GM23248 (cell line): ENCODE data around the gene SLC25A1. TPM values are rescaled to one million over a fixed set of nuclear protein-coding genes. Genes with fewer than 3 reads are reported as not detected.
"Not testable (repeated sequence)": the region's sequence is repeated elsewhere in the genome, so short reads cannot be mapped to it uniquely, and the experiment has no call there.

Source experiments
- DNase-seq: peaks from one replicate; pipeline ENCODE4 v3.0.0-alpha.2; 2015
- H2AFZ ChIP-seq: fragments of 200-600 bp; sonication (generic); 2 replicates; pipeline ENCODE4 v1.6.1; 2016; ENCODE audit warnings: antibody characterized with exemption
- H3F3A ChIP-seq: fragments of 200-600 bp; sonication (generic); 2 replicates; pipeline ENCODE4 v1.6.1; 2016; ENCODE audit warnings: mild to moderate bottlenecking, antibody characterized with exemption, mixed run types; ENCODE audit not compliant: insufficient read depth
- H3K27ac ChIP-seq: fragments of 200-600 bp; sonication (generic); 2 replicates; pipeline ENCODE4 v1.5.1; 2016; ENCODE audit warnings: mild to moderate bottlenecking
- H3K27me3 ChIP-seq: fragments of 200-600 bp; sonication (generic); replicated peaks from 2 replicates; pipeline ENCODE4 v1.6.1; 2016; ENCODE audit warnings: mild to moderate bottlenecking; ENCODE audit not compliant: insufficient read depth
- H3K36me3 ChIP-seq: fragments of 200-600 bp; sonication (generic); 2 replicates; pipeline ENCODE4 v1.6.1; 2016; ENCODE audit warnings: low read depth, mild to moderate bottlenecking
- H3K4me1 ChIP-seq: fragments of 200-600 bp; sonication (generic); 2 replicates; pipeline ENCODE4 v1.6.1; 2016; ENCODE audit warnings: mild to moderate bottlenecking; ENCODE audit not compliant: insufficient read depth
- H3K4me2 ChIP-seq: fragments of 200-600 bp; sonication (generic); one replicate; pipeline ENCODE4 v1.6.1; 2016; ENCODE audit warnings: mild to moderate bottlenecking; ENCODE audit not compliant: unreplicated experiment
- H3K4me3 ChIP-seq: fragments of 200-600 bp; sonication (generic); 2 replicates; pipeline ENCODE4 v1.5.1; 2016; ENCODE audit warnings: mild to moderate bottlenecking
- H3K79me2 ChIP-seq: fragments of 200-600 bp; sonication (generic); 2 replicates; pipeline ENCODE4 v1.6.1; 2016; ENCODE audit warnings: mild to moderate bottlenecking; ENCODE audit not compliant: insufficient read depth
- H3K9ac ChIP-seq: fragments of 200-600 bp; sonication (generic); 2 replicates; pipeline ENCODE4 v1.6.1; 2016; ENCODE audit warnings: mild to moderate bottlenecking
- H3K9me2 ChIP-seq: fragments of 200-600 bp; sonication (generic); 2 replicates; pipeline ENCODE4 v1.6.1; 2016; ENCODE audit warnings: mixed run types, mild to moderate bottlenecking, moderate library complexity; ENCODE audit not compliant: insufficient read depth
- H3K9me3 ChIP-seq: fragments of 200-600 bp; sonication (generic); one replicate; pipeline ENCODE4 v1.6.1; 2017; ENCODE audit warnings: low read depth
- H4K20me1 ChIP-seq: fragments of 200-600 bp; sonication (generic); 2 replicates; pipeline ENCODE4 v1.6.0; 2016; ENCODE audit not compliant: insufficient read depth
- EZH2 ChIP-seq: fragments of 200-600 bp; sonication (generic); IDR thresholded peaks from 2 replicates; pipeline ENCODE4 v1.6.1; 2018; ENCODE audit warnings: antibody characterized with exemption, mild to moderate bottlenecking; ENCODE audit not compliant: insufficient read depth, poor library complexity, severe bottlenecking
- EZH2phosphoT487 ChIP-seq: fragments of 200-600 bp; sonication (generic); IDR thresholded peaks from 2 replicates; pipeline ENCODE4 v1.6.1; 2018; ENCODE audit warnings: antibody characterized with exemption, moderate library complexity, mild to moderate bottlenecking, low read depth; ENCODE audit not compliant: insufficient read depth
- WGBS, 2 experiments: methylation state at CpG; one replicate each; pipeline ENCODE4 v1.1.6; 2015 to 2017; ENCODE audit warnings: low lambda C conversion rate in 2 of 2, low coverage in 1 of 2; ENCODE audit errors: missing lambda C conversion rate in 2 of 2; 5-methylcytosine and 5-hydroxymethylcytosine counted together
- in situ Hi-C: fragments of 300-500 bp; cut with MboI; formaldehyde crosslinking; loops from 2 replicates; pipeline ENCODE4 v1.15.0; 2020
- polyA plus RNA-seq: library from polyadenylated mRNA; unstranded; fragments of >200 nt; fragmentation: Nextera tagmentation; extraction: Ambion mirVana; gene quantifications from 2 replicates; pipeline ENCODE4 v1.2.1, GENCODE V29; 2016
- total RNA-seq: library from RNA; depleted of rRNA; stranded (reverse); fragments of >200 nt; shearing (Covaris generic); gene quantifications from 2 replicates; pipeline ENCODE4 v1.2.3, GENCODE V29; 2014

SLC25A1 gene
- total and polyA plus RNA-seq, 2 experiments from 2014 or later = 99.5 to 113 TPM

- Histone ChIP-seq H4K20me1 (no peaks in the 10 kb centered on the region), H3K9ac (no peak overlapping the region), H3K79me2 (no peaks in the 10 kb centered on the region), H3K27me3 (peaks cover 26% of the 10 kb centered on the region), H2AFZ (no peak overlapping the region), H3K27ac (no peak overlapping the region), H3K4me3 (no peak overlapping the region), H3K36me3 (no peaks in the 10 kb centered on the region), H3K9me2 (no peaks in the 10 kb centered on the region), H3F3A (no peaks in the 10 kb centered on the region), H3K4me2 (no peak overlapping the region), H3K4me1 (peaks cover 6% of the 10 kb centered on the region; the same call in 1 of the 2 replicates), H3K9me3 (no peaks in the 10 kb centered on the region)
- no peak for DNase-seq
- in situ Hi-C loops = no loop called here
- TF ChIP-seq EZH2phosphoT487 (no peak), EZH2 (no peak)
- WGBS, 2 experiments = 61 to 67% methylated on average over 8 of the region's 8 CpGs
These were observed 12.1 kb downstream of the SLC25A1 start for GRCh38 chr22:19166421-19166820.

- H3K27me3 ChIP-seq = peaks cover 26% of the 10 kb centered on the region
- in situ Hi-C loops = no loop called here
- WGBS, 2 experiments = 82 to 84% methylated on average over 6 of the region's 6 CpGs
These were observed 14.1 kb downstream of the SLC25A1 start for GRCh38 chr22:19164425-19164824.

GRCh38 chr22:19158649-19159048 is 19.9 kb downstream of the SLC25A1 start:
- H3K27ac ChIP-seq, H3F3A ChIP-seq, H3K36me3 ChIP-seq, H3K4me2 ChIP-seq, H3K27me3 ChIP-seq, in situ Hi-C loops, H3K9ac ChIP-seq, H3K4me1 ChIP-seq, H3K79me2 ChIP-seq, H2AFZ ChIP-seq, H3K9me3 ChIP-seq, H4K20me1 ChIP-seq, H3K4me3 ChIP-seq, H3K9me2 ChIP-seq, DNase-seq: not testable (repeated sequence)
- WGBS, 2 experiments = 65 to 66% methylated on average over 11 of the region's 11 CpGs

More at GRCh38 chr22:19164425-19164824, 14.1 kb downstream of the SLC25A1 start:
- Histone ChIP-seq H3K79me2 (no peaks in the 10 kb centered on the region), H3K4me2 (no peak overlapping the region), H3K9me2 (no peaks in the 10 kb centered on the region), H3K36me3 (no peaks in the 10 kb centered on the region), H2AFZ (no peak overlapping the region), H4K20me1 (no peaks in the 10 kb centered on the region), H3K4me3 (no peak overlapping the region), H3K9ac (no peak overlapping the region), H3K27ac (no peak overlapping the region), H3K9me3 (no peaks in the 10 kb centered on the region), H3K4me1 (no peaks in the 10 kb centered on the region), H3F3A (no peaks in the 10 kb centered on the region)
- no peak for TF ChIP-seq EZH2phosphoT487
- DNase-seq = no peak

GRCh38 chr22:19156109-19156508 is 22.4 kb downstream of the SLC25A1 start:
- H3K4me3 ChIP-seq, H3K9me2 ChIP-seq, H3K79me2 ChIP-seq, DNase-seq, H2AFZ ChIP-seq, H3K27ac ChIP-seq, H3K4me1 ChIP-seq, in situ Hi-C loops, H3K9ac ChIP-seq, H3K9me3 ChIP-seq, H3K36me3 ChIP-seq, H4K20me1 ChIP-seq, H3K4me2 ChIP-seq, H3F3A ChIP-seq: not testable (repeated sequence)
- H3K27me3 ChIP-seq = peaks cover 24% of the 10 kb centered on the region
- 67 to 68% methylated on average over 9 of the region's 9 CpGs for WGBS, 2 experiments
